Lower leg skin (tissue), 4 donors: Measurements from ENCODE around the gene ZNF235. TPM values are rescaled to one million over a fixed set of nuclear protein-coding genes. Genes with fewer than 3 reads are reported as not detected.

Source experiments
- DNase-seq, 2 donors: peaks; one replicate each; pipeline ENCODE4 v3.0.0-alpha.2; 2019; ENCODE audit warnings: low spot score in 2 of 2
- H3K4me3 ChIP-seq: fragments of 200-600 bp; sonication (generic); 2 replicates; pipeline ENCODE4 v1.5.1; 2017; ENCODE audit warnings: mild to moderate bottlenecking, low read depth; ENCODE audit not compliant: poor library complexity, severe bottlenecking
- CTCF ChIP-seq, 3 donors: fragments of 450-650 bp; IDR thresholded peaks; one replicate each; pipeline ENCODE4 v1.5.1; 2016; ENCODE audit warnings: antibody characterized with exemption in 3 of 3, mild to moderate bottlenecking in 3 of 3, moderate library complexity in 2 of 3
- POLR2A ChIP-seq, 2 donors: fragments of 450-650 bp; IDR thresholded peaks; one replicate each; pipeline ENCODE4 v1.6.1; 2016 to 2017; ENCODE audit warnings: antibody characterized with exemption in 2 of 2, mild to moderate bottlenecking in 1 of 2, moderate library complexity in 1 of 2
- WGBS, 2 donors: methylation state at CpG; one replicate each; pipeline ENCODE4 v1.1.5; 2018; 5-methylcytosine and 5-hydroxymethylcytosine counted together
- intact Hi-C: fragments of 100-400 bp; cut with DNase I; formaldehyde crosslinking; loops from one replicate; pipeline ENCODE4 v1.15.0; 2023; ENCODE audit warnings: low total_unique reads
- total RNA-seq, 4 donors: library from RNA; depleted of rRNA; stranded (reverse); fragments of >200 nt; gene quantifications; one replicate each; pipeline ENCODE4 v1.1.0, GENCODE V29; 2016

The ZNF235 gene
- total RNA-seq, 4 donors from 2014 or later, result 3.6 to 4.5 (median 4.1) TPM

- no peak for DNase-seq
- 88 to 91% methylated on average over 1 of the region's 1 CpG for WGBS, 2 donors
- intact Hi-C loops, result no loop called here
- no peak overlapping the region for H3K4me3 ChIP-seq
- TF ChIP-seq CTCF (IDR thresholded peaks at IDR 0.05), result no peak
- TF ChIP-seq POLR2A (IDR thresholded peaks at IDR 0.05), result no peak
These were observed 27.5 kb downstream of the ZNF235 start for GRCh38 chr19:44277331-44277730.

GRCh38 chr19:44260695-44261446, 44.0 kb downstream of the ZNF235 start:
- TF ChIP-seq POLR2A (IDR thresholded peaks at IDR 0.05) (no peak), CTCF (IDR thresholded peaks at IDR 0.05) (no peak)
- 57 to 68% methylated on average over 6 of the region's 6 CpGs for WGBS, 2 donors
- intact Hi-C loops, result no loop called here
- no peak overlapping the region for H3K4me3 ChIP-seq
- DNase-seq, result no peak

GRCh38 chr19:44260343-44260681, 44.5 kb downstream of the ZNF235 start:
- TF ChIP-seq CTCF (IDR thresholded peaks at IDR 0.05) (no peak), POLR2A (IDR thresholded peaks at IDR 0.05) (no peak)
- intact Hi-C loops, result no loop called here
- 8 to 13% methylated on average over 7 of the region's 7 CpGs for WGBS, 2 donors
- no peak overlapping the region for H3K4me3 ChIP-seq
- no peak for DNase-seq

- WGBS, 2 donors, result 97% methylated on average over 2 of the region's 2 CpGs
- TF ChIP-seq POLR2A (IDR thresholded peaks at IDR 0.05) (no peak), CTCF (IDR thresholded peaks at IDR 0.05) (no peak)
- H3K4me3 ChIP-seq, result no peak overlapping the region
- intact Hi-C loops, result no loop called here
- no peak for DNase-seq
These were observed 45.9 kb downstream of the ZNF235 start for GRCh38 chr19:44258835-44259413.

- no peak overlapping the region for H3K4me3 ChIP-seq
- WGBS, 2 donors, result 94% methylated on average over 1 of the region's 1 CpG
- intact Hi-C loops, result no loop called here
- TF ChIP-seq CTCF (IDR thresholded peaks at IDR 0.05) (no peak), POLR2A (IDR thresholded peaks at IDR 0.05) (no peak)
- DNase-seq, result no peak
These were observed 46.7 kb downstream of the ZNF235 start for GRCh38 chr19:44258136-44258535.
